ENCODE data around the gene CTNND1.

GRCh38 chr11:57834852-57835251, 73.2 kb downstream of the CTNND1 start:
- TF ChIP-seq, protein P1, sequence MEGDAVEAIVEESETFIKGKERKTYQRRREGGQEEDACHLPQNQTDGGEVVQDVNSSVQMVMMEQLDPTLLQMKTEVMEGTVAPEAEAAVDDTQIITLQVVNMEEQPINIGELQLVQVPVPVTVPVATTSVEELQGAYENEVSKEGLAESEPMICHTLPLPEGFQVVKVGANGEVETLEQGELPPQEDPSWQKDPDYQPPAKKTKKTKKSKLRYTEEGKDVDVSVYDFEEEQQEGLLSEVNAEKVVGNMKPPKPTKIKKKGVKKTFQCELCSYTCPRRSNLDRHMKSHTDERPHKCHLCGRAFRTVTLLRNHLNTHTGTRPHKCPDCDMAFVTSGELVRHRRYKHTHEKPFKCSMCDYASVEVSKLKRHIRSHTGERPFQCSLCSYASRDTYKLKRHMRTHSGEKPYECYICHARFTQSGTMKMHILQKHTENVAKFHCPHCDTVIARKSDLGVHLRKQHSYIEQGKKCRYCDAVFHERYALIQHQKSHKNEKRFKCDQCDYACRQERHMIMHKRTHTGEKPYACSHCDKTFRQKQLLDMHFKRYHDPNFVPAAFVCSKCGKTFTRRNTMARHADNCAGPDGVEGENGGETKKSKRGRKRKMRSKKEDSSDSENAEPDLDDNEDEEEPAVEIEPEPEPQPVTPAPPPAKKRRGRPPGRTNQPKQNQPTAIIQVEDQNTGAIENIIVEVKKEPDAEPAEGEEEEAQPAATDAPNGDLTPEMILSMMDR (IDR thresholded peaks at IDR 0.05): no peak
- no peak for TF ChIP-seq POLR2AphosphoS5 (IDR thresholded peaks at IDR 0.05; ENCODE audit: insufficient read depth in 1 of 2, low read depth in 1 of 2)
